ENCODE data around the gene NFATC1. TPM values are rescaled to one million over a fixed set of nuclear protein-coding genes. Genes with fewer than 3 reads are reported as not detected.
A peak's percentile ranks its signal among the peaks of the same experiment; 100 is the strongest.

Gene NFATC1
- total RNA-seq, 2 experiments from 2014 or later: 26.5 to 28.1 TPM

GRCh38 chr18:79377187-79377891, 18.4 kb upstream of the NFATC1 start:
- Mint-ChIP-seq H3K27ac (no peak overlapping the region), H3K36me3 (ENCODE audit: low read depth) (peaks cover 7% of the 10 kb centered on the region), H3K9me3 (ENCODE audit: insufficient read depth) (no peaks in the 10 kb centered on the region), H3K27me3 (ENCODE audit: low read depth) (no peaks in the 10 kb centered on the region), H3K4me1 (ENCODE audit: low read depth) (peaks cover 9% of the 10 kb centered on the region), H3K4me3 (no peak overlapping the region)
- POLR2A ChIA-PET: no interaction called here
- no peak for ATAC-seq
- DNase-seq: no peak
- CTCF ChIA-PET: interaction anchor here (1.0 to 5.4 kb wide), 7 partner anchors 12 to 266 kb away, joined by 3 to 70 read pairs (median 4); no protein-coding TSS in a partner anchor

- H3K27me3 Mint-ChIP-seq (ENCODE audit: low read depth): no peaks in the 10 kb centered on the region
- no peak overlapping the region for H3K27ac Mint-ChIP-seq
- H3K4me1 Mint-ChIP-seq (ENCODE audit: low read depth): peaks cover 9% of the 10 kb centered on the region
- H3K9me3 Mint-ChIP-seq (ENCODE audit: insufficient read depth): no peaks in the 10 kb centered on the region
- no peak overlapping the region for H3K4me3 Mint-ChIP-seq
- ChIA-PET POLR2A (interaction anchor here (0.7 kb wide), 1 partner anchor 259 kb away, joined by 3 read pairs; no protein-coding TSS in a partner anchor), CTCF (interaction anchor here (0.8 to 5.4 kb wide), 25 partner anchors 8 to 288 kb away, joined by 3 to 70 read pairs (median 4); no protein-coding TSS in a partner anchor)
- peaks cover 7% of the 10 kb centered on the region for H3K36me3 Mint-ChIP-seq (ENCODE audit: low read depth)
- DNase-seq (peak; percentile 79), ATAC-seq (peak; percentile 87)
These were observed 17.0 kb upstream of the NFATC1 start for GRCh38 chr18:79378536-79379250.

- POLR2A ChIA-PET: no interaction called here
- ATAC-seq: no peak
- CTCF ChIA-PET: interaction anchor here (0.8 to 5.4 kb wide), 24 partner anchors 9 to 288 kb away, joined by 3 to 70 read pairs (median 4); no protein-coding TSS in a partner anchor
These were observed 16.4 kb upstream of the NFATC1 start for GRCh38 chr18:79379251-79379905.

GRCh38 chr18:79379931-79380815, 15.6 kb upstream of the NFATC1 start:
- no peak overlapping the region for H3K27ac Mint-ChIP-seq
- H3K27me3 Mint-ChIP-seq (ENCODE audit: low read depth): no peaks in the 10 kb centered on the region
- DNase-seq (no peak), ATAC-seq (peak; percentile 6)
- POLR2A ChIA-PET: no interaction called here
- no peak overlapping the region for H3K4me3 Mint-ChIP-seq
- peaks cover 6% of the 10 kb centered on the region for H3K36me3 Mint-ChIP-seq (ENCODE audit: low read depth)
- H3K4me1 Mint-ChIP-seq (ENCODE audit: low read depth): peaks cover 9% of the 10 kb centered on the region
- CTCF ChIA-PET: interaction anchor here (0.8 to 5.4 kb wide), 23 partner anchors 8 to 276 kb away, joined by 3 to 70 read pairs (median 5); partner anchors contain the start of gene NFATC1
- no peaks in the 10 kb centered on the region for H3K9me3 Mint-ChIP-seq (ENCODE audit: insufficient read depth)

More at GRCh38 chr18:79379251-79379905, 16.4 kb upstream of the NFATC1 start:
- Mint-ChIP-seq H3K4me1 (ENCODE audit: low read depth) (peaks cover 9% of the 10 kb centered on the region), H3K27me3 (ENCODE audit: low read depth) (no peaks in the 10 kb centered on the region), H3K4me3 (no peak overlapping the region), H3K36me3 (ENCODE audit: low read depth) (peaks cover 6% of the 10 kb centered on the region), H3K9me3 (ENCODE audit: insufficient read depth) (no peaks in the 10 kb centered on the region), H3K27ac (no peak overlapping the region)
- DNase-seq: no peak

GRCh38 chr18:79380816-79381806, 14.6 kb upstream of the NFATC1 start:
- peak; percentile 59 for ATAC-seq
- Mint-ChIP-seq H3K36me3 (ENCODE audit: low read depth) (peaks cover 6% of the 10 kb centered on the region), H3K4me3 (no peak overlapping the region), H3K9me3 (ENCODE audit: insufficient read depth) (no peaks in the 10 kb centered on the region), H3K27me3 (ENCODE audit: low read depth) (no peaks in the 10 kb centered on the region), H3K27ac (no peak overlapping the region), H3K4me1 (ENCODE audit: low read depth) (peaks cover 9% of the 10 kb centered on the region)
- ChIA-PET CTCF (interaction anchor here (0.6 to 5.4 kb wide), 18 partner anchors 9 to 267 kb away, joined by 3 to 70 read pairs (median 5); partner anchors contain the start of gene NFATC1), POLR2A (no interaction called here)
- DNase-seq: peak; percentile 76

- no peak overlapping the region for H3K4me3 Mint-ChIP-seq
- CTCF ChIA-PET: interaction anchor here (1.0 to 5.4 kb wide), 8 partner anchors 9 to 261 kb away, joined by 3 to 70 read pairs (median 8); partner anchors contain the start of gene NFATC1
- POLR2A ChIA-PET: no interaction called here
These were observed 13.9 kb upstream of the NFATC1 start for GRCh38 chr18:79381811-79382311.

GRCh38 chr18:79382681-79383387, 12.9 kb upstream of the NFATC1 start:
- H3K27me3 Mint-ChIP-seq (ENCODE audit: low read depth): peaks cover 3% of the 10 kb centered on the region
- H3K4me3 Mint-ChIP-seq: no peak overlapping the region
- ChIA-PET CTCF (interaction anchor here (1.4 to 2.7 kb wide), 2 partner anchors 8 to 14 kb away, joined by 3 to 10 read pairs; partner anchors contain the start of gene NFATC1), POLR2A (no interaction called here)
- H3K27ac Mint-ChIP-seq: no peak overlapping the region
- no peak for ATAC-seq
- no peak for DNase-seq
- peaks cover 5% of the 10 kb centered on the region for H3K36me3 Mint-ChIP-seq (ENCODE audit: low read depth)
- peaks cover 9% of the 10 kb centered on the region for H3K4me1 Mint-ChIP-seq (ENCODE audit: low read depth)
- H3K9me3 Mint-ChIP-seq (ENCODE audit: insufficient read depth): no peaks in the 10 kb centered on the region

More at GRCh38 chr18:79381811-79382311, 13.9 kb upstream of the NFATC1 start:
- no peaks in the 10 kb centered on the region for H3K27me3 Mint-ChIP-seq (ENCODE audit: low read depth)
- H3K4me1 Mint-ChIP-seq (ENCODE audit: low read depth): peaks cover 9% of the 10 kb centered on the region
- peaks cover 6% of the 10 kb centered on the region for H3K36me3 Mint-ChIP-seq (ENCODE audit: low read depth)
- DNase-seq: no peak
- no peaks in the 10 kb centered on the region for H3K9me3 Mint-ChIP-seq (ENCODE audit: insufficient read depth)
- H3K27ac Mint-ChIP-seq: peak overlapping the region; percentile 18
- no peak for ATAC-seq

GRCh38 chr18:79383388-79384056, 12.2 kb upstream of the NFATC1 start:
- Mint-ChIP-seq H3K4me3 (no peak overlapping the region), H3K9me3 (ENCODE audit: insufficient read depth) (no peaks in the 10 kb centered on the region), H3K4me1 (ENCODE audit: low read depth) (peaks cover 9% of the 10 kb centered on the region), H3K27ac (no peak overlapping the region), H3K36me3 (ENCODE audit: low read depth) (no peaks in the 10 kb centered on the region), H3K27me3 (ENCODE audit: low read depth) (peaks cover 5% of the 10 kb centered on the region)
- ATAC-seq (no peak), DNase-seq (no peak)
- ChIA-PET POLR2A (no interaction called here), CTCF (interaction anchor here (0.6 to 1.4 kb wide), 3 partner anchors 9 to 146 kb away, joined by 3 to 4 read pairs (median 3); no protein-coding TSS in a partner anchor)

- CTCF ChIA-PET: interaction anchor here (0.6 to 1.4 kb wide), 3 partner anchors 9 to 145 kb away, joined by 3 to 4 read pairs (median 3); no protein-coding TSS in a partner anchor
- ATAC-seq (no peak), DNase-seq (no peak)
- peaks cover 9% of the 10 kb centered on the region for H3K27me3 Mint-ChIP-seq (ENCODE audit: low read depth)
- H3K4me1 Mint-ChIP-seq (ENCODE audit: low read depth): peaks cover 3% of the 10 kb centered on the region
- POLR2A ChIA-PET: no interaction called here
- H3K9me3 Mint-ChIP-seq (ENCODE audit: insufficient read depth): no peaks in the 10 kb centered on the region
- H3K4me3 Mint-ChIP-seq: no peak overlapping the region
- no peaks in the 10 kb centered on the region for H3K36me3 Mint-ChIP-seq (ENCODE audit: low read depth)
- no peak overlapping the region for H3K27ac Mint-ChIP-seq
These were observed 11.5 kb upstream of the NFATC1 start for GRCh38 chr18:79384151-79384807.

Data from activated CD8-positive, alpha-beta T cell treated with anti-CD3 and anti-CD28 coated beads, Interleukin-2, amount 10 ng/mL, durations not matched to agents 7 days and 5 days (primary cell).